GM12892 (cell line): ENCODE results near the gene DSE.

Source experiments
- POLR2A ChIP-seq: IDR thresholded peaks from 2 replicates; pipeline ENCODE4 v1.6.1; 2011; ENCODE audit warnings: low read depth, low read length, control low read depth
- POLR2AphosphoS5 ChIP-seq: IDR thresholded peaks from 2 replicates; pipeline ENCODE4 v1.6.1; 2011; ENCODE audit warnings: low read depth, low read length, control low read depth
- TAF1 ChIP-seq: IDR thresholded peaks from 2 replicates; pipeline ENCODE4 v1.6.1; 2011; ENCODE audit warnings: low read depth, mild to moderate bottlenecking, control low read depth, low read length, borderline replicate concordance

- TF ChIP-seq POLR2A (no peak), POLR2AphosphoS5 (no peak), TAF1 (no peak)
Observed at GRCh38 chr6:116450185-116450710, 79.5 kb downstream of the DSE start.
